Fibroblast of the aortic adventitia (primary cell): Measurements from ENCODE around the gene HEBP2. TPM values are rescaled to one million over a fixed set of nuclear protein-coding genes. Genes with fewer than 3 reads are reported as not detected.
A peak's percentile ranks its signal among the peaks of the same experiment; 100 is the strongest.

Experiments used
- DNase-seq: peaks from one replicate; pipeline ENCODE4 v3.0.0-alpha.2; 2010; ENCODE audit warnings: low read depth
- H3K4me3 ChIP-seq: 2 replicates; pipeline ENCODE4 v1.5.1; 2011; ENCODE audit warnings: low read depth, mild to moderate bottlenecking, control low read depth, low read length, moderate library complexity
- total RNA-seq: library from RNA; depleted of rRNA; stranded (reverse); fragments of >200 nt; gene quantifications from 2 replicates; pipeline ENCODE4 v1.2.3, GENCODE V29; 2012; ENCODE audit warnings: low replicate concordance
- TF ChIP-seq, protein P1 (sequence below): IDR thresholded peaks from 2 replicates; pipeline ENCODE4 v1.5.1; 2011; ENCODE audit warnings: mild to moderate bottlenecking, low read length, control low read depth, inconsistent platforms; ENCODE audit not compliant: insufficient read depth

Gene HEBP2
- total RNA-seq, 1 donor: 17.1 TPM

DNA sequence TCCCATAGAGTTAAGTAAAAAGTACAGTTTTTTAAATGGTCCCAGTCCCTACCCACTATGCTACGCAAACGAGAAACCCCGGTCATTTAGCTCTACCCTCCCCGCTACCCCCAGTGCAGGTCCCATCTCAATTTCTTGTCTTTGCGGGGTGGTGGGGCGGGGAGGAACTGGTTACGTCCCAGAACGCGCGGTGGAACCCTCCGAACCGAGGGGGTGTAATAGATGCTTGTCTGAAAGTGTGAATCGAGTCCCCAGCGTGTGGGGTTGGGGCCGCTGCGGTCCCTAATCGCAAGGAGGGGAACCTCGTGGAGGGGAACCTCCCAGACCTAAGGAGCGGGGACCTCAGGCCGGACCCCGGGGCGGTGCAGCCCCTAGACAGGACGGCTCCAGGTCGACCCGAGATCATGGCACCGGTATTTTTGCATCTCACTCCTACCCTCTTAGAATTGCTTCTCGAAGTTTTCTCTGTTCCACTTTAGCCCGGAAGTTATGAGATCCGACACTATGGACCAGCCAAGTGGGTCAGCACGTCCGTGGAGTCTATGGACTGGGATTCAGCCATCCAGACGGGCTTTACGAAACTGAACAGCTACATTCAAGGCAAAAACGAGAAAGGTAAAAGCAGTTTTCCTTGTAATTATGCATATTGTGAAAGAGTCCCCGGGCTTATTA lies 779 bp downstream of the HEBP2 start:
- TF ChIP-seq, protein P1, sequence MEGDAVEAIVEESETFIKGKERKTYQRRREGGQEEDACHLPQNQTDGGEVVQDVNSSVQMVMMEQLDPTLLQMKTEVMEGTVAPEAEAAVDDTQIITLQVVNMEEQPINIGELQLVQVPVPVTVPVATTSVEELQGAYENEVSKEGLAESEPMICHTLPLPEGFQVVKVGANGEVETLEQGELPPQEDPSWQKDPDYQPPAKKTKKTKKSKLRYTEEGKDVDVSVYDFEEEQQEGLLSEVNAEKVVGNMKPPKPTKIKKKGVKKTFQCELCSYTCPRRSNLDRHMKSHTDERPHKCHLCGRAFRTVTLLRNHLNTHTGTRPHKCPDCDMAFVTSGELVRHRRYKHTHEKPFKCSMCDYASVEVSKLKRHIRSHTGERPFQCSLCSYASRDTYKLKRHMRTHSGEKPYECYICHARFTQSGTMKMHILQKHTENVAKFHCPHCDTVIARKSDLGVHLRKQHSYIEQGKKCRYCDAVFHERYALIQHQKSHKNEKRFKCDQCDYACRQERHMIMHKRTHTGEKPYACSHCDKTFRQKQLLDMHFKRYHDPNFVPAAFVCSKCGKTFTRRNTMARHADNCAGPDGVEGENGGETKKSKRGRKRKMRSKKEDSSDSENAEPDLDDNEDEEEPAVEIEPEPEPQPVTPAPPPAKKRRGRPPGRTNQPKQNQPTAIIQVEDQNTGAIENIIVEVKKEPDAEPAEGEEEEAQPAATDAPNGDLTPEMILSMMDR: no peak
- DNase-seq: peak; percentile 23
- peak overlapping the region; percentile 75 for H3K4me3 ChIP-seq

DNA sequence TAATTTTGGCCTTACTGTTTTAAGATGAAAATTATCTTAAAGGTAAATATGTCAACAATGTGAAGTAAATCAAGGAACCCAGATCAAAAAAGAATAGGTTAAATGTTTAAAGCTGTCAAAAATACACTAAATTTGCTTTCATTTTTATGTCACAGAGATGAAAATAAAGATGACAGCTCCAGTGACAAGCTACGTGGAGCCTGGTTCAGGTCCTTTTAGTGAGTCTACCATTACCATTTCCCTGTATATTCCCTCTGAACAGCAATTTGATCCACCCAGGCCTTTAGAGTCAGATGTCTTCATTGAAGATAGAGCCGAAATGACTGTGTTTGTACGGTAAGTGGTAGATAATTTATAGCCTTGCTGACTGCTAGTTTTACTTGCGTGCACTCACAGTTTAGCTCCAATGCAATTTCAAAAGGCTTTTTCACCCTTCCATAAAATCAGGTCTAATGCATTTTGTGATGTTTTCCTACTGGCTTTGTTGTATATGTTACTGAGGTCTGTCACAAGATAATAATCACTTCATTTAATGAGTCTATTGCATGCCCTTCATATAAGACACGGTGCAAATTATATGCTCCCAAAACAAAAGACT lies 1.9 kb downstream of the HEBP2 start:
- TF ChIP-seq, protein P1: no peak
- no peak for DNase-seq

DNA sequence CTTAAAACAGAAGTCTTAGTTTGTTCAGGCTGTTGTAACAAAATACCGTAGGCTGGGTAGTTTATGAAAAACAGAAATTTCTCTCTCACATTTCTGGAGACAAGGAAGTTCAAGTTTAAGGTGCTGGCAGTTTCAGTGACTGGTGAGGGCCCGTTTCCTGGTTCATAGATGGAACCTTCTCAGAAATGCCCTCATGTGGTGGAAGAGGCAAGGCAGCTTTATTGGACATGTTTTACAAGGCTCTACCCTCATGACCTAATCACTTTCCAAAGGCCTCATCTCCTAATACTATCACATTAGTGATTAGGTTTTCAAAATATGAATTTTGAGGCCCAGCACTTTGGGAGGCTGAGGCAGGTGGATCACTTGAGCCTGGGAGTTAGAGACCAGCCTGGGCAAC lies 2.4 kb downstream of the HEBP2 start:
- TF ChIP-seq, protein P1: no peak
- no peak for DNase-seq
- H3K4me3 ChIP-seq: no peak overlapping the region

More for the DNA sequence above, 1.9 kb downstream of the HEBP2 start:
- H3K4me3 ChIP-seq: no peak overlapping the region

DNA sequence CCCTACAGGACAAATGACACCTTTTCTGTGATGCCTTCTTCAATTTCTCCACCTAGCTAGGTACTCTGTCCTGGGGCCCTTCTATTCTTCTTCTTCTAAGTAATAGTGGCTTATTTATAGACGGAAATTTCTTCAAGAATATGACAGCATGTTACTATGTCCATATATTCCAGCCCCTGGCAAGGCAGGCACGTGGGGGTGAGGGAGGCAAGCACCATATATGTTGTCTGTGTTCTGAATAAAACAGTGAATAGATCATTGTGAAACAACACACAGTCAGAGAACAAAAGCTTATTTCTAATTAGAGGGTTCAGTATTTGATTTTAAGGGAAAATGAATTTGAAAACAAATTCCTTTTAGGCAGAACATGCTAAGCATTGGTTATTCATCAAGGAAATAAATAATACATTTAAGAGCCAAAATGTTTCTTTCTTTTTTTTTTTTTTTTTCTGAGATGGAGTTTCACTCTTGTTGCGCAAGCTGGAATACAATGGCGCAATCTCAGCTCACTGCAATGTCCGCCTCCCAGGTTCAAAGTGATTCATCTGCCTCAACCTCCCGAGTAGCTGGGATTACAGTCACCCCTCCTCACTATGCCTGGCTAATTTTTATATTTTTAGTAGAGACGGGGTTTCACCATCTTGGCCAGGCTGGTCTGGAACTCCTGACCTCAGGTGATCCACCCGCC lies 6.2 kb downstream of the HEBP2 start:
- peak; percentile 75 for DNase-seq
- no peak overlapping the region for H3K4me3 ChIP-seq
- TF ChIP-seq, protein P1: no peak

DNA sequence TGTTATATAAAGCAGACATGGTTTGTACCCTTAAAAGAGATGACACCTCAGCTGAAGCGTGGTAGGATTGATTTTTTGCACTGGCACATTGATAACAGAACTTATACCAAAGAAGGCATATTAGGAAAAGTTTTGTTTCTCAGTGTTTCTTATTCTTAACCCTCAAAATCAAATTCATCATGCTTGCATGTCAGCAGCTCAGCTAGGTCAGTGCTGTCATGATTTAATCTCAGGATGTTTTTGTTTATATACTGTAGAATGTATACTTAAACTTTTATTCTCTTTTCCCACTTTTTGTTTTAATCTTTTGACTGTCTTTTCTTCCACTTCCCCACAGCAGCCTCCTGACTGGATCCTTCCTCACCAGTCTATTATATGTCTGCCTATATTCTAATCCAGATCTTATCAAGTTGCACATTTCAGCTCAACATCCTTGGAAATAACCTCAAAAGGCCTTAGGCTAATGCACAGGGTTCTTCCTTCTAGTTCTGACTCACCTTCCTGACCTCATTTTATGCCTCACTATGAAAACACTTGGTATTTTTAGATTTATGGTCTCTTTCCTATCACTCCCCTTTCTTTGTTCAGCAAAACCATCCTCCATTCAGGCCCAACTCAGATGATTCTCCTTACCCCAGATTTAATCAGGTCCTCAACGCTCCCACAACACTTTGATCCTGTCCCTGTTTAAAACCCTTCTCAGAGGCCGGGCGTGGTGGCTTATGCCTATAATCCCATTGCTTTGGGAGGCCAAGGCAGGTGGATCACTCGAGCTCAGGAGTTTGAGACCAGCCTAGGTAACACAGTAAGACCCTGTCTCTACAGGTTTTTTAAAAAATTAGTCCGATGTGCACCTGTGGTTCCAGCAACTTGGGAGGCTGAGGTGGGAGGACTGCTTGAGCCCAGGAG lies 7.2 kb downstream of the HEBP2 start:
- DNase-seq: peak; percentile 54
- H3K4me3 ChIP-seq: no peak overlapping the region
- TF ChIP-seq, protein P1: no peak

DNA sequence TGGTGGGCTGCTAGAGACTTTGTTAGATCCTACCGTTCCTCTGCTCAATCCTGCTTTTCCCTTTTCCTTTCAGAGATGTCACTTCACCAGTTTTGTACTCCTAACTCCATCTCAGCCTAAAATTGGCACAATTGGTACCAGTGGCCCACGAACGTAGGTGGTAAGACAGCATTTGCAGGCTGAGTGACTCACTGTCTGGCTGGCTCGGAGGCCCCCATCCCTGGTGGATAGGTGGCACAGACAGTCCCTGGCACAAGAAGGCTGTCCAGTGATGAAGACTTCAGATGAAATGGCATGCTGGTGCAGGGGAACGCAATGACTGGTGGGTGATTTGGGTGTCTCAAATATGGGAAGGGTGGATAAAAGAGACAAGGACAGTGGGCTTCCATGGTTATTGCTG lies 11.1 kb downstream of the HEBP2 start:
- no peak for DNase-seq
- TF ChIP-seq, protein P1: no peak
- H3K4me3 ChIP-seq: no peak overlapping the region
